Smooth muscle cell of bladder (primary cell): ENCODE data around the gene JAK3. TPM values are rescaled to one million over a fixed set of nuclear protein-coding genes. Genes with fewer than 3 reads are reported as not detected.

Experiments
- total RNA-seq: library from RNA; depleted of rRNA; stranded (reverse); fragments of >200 nt; gene quantifications from 2 replicates; pipeline ENCODE4 v1.2.3, GENCODE V29; 2014

Gene JAK3
- 1.00 and 2.3 TPM in 2 replicates for total RNA-seq

GRCh38 chr19:17847538-17848366 is at the start of gene JAK3:
Gene JAK3 (minus strand): TSS chr19:17847982. CDS start chr19:17844417, 3,565 bp downstream.

DNA sequence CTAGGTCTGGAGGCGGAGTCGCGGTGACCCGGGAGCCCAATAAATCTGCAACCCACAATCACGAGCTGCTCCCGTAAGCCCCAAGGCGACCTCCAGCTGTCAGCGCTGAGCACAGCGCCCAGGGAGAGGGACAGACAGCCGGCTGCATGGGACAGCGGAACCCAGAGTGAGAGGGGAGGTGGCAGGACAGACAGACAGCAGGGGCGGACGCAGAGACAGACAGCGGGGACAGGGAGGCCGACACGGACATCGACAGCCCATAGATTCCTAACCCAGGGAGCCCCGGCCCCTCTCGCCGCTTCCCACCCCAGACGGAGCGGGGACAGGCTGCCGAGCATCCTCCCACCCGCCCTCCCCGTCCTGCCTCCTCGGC is 24.1 kb upstream of the JAK3 start, which contains the start of gene SLC5A5:
SLC5A5 (plus strand) TSS at position 68 of the 373 bp plus-strand sequence. CDS start 375 bp downstream, outside the sequence.

DNA sequence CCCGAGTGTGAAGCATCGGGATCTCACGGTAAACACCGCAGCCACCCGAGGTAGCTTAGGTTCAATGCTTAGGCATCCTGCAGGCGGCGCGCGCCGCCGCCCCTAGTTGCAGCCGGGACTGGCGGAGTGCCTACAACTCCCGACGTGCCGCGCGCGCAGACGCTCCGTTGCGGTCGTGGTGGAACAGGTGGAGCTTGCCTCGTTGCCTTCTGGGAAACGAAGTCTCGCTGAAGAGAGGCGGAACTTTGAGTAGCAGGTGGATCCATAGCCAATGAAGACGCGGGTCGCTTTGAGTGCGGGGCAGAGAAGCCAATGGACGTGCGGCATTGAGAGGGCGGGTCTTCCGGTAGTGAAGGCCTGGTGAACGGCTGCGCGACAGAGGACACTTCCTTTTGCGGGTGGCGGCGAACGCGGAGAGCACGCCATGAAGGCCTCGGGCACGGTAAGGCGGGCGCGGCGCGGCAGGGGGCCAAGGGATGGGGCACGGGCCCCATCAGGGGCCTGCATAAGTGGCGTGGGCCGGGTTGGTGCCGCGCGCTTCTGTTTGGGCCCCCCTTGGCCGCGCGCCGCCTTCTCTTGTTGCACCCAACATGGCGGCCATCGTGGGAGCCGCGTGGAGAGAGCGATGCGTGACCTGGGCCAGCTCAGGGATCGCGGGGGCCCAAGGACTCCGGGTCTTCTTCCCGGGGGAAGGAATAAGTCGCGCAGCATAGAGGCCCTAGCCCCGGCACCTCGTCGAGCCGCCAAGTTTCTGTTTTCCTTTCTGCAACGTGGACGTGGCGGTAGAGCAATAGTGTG is 11.9 kb upstream of the JAK3 start, which contains the start of gene RPL18A:
RPL18A (plus strand) TSS at position 378 of the 798 bp plus-strand sequence; CDS start at position 425, 47 bp downstream.

DNA sequence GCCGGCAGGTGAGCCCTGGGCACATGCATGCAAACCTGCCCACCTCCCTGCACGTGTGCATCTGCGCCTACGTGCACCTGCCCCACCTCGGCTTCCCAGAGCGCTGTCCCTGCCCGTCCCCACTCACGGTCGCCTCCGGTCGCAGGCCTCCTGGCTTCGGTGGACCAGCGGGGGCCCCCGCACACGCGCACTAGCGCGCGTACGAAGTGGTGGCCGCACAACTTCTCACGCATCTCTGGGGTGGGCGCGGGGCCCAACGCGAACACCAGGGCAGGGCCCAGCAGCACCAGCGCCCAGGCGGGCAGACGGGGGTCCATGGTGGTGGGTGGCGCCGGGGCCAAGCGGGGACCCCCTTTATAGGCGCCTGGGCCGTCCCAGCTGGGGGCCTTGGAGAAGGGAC is 26.6 kb downstream of the JAK3 start, which contains the start of gene INSL3:
INSL3 (minus strand) TSS at position 330 of the 400 bp plus-strand sequence; CDS start at position 317, 13 bp downstream.

GRCh38 chr19:17794731-17795494 is 52.9 kb downstream of the JAK3 start, which contains the start of gene B3GNT3:
Gene B3GNT3 (plus strand): TSS chr19:17795138. CDS start chr19:17807808, 12,670 bp downstream.

Other genes with a start within 250 kb of the JAK3 start
- 0.28 TPM in 2 replicates for gene UNC13A, start 159.6 kb downstream of the JAK3 start, total RNA-seq
- 9.2 and 11.2 TPM in 2 replicates for gene MAP1S, start 128.5 kb downstream of the JAK3 start, total RNA-seq
- gene FCHO1, start 96.5 kb downstream of the JAK3 start, total RNA-seq, result 0.09 and 0.14 TPM in 2 replicates
- not detected in 2 replicates for gene B3GNT3, start 52.8 kb downstream of the JAK3 start, total RNA-seq
- gene INSL3, start 26.5 kb downstream of the JAK3 start, total RNA-seq, result not detected in 2 replicates
- gene RPL18A, start 11.9 kb upstream of the JAK3 start, total RNA-seq, result 1,775 and 1,825 TPM in 2 replicates
- not detected in 2 replicates for gene SLC5A5, start 24.0 kb upstream of the JAK3 start, total RNA-seq
- gene CCDC124, start 85.0 kb upstream of the JAK3 start, total RNA-seq, result 28.0 and 34.3 TPM in 2 replicates
- 0.09 TPM in 1 of 2 replicates, not detected in the other for gene KCNN1, start 119.1 kb upstream of the JAK3 start, total RNA-seq
- gene ARRDC2, start 160.2 kb upstream of the JAK3 start, total RNA-seq, result 4.0 and 4.4 TPM in 2 replicates
- gene IL12RB1, start 239.0 kb upstream of the JAK3 start, total RNA-seq, result 0.14 and 0.18 TPM in 2 replicates
- 1.8 and 2.5 TPM in 2 replicates for gene MAST3, start 249.8 kb upstream of the JAK3 start, total RNA-seq